ENCODE results near the gene PDC.

The PDC gene

DNA sequence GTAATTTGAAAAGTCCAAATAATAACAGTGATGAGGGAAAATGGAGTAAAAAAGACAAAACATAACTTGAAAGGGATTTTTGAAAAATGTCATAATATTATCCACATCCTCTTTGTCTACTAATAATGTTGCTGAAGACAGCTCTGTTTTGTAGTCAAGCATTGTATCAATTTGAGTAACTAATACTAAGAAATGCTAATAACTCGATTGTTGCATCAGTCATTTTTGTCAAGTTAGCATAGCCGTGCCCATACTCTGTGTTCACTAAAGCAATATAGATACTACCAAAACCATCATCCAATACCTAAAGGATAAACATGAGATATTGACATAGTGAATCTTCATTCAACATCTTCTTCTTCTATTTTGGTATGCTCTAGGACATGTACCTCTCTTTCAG is 17.3 kb downstream of the PDC start:
- Histone ChIP-seq H3K4me3 (ENCODE audit: low read length, poor library complexity, severe bottlenecking) (no peak overlapping the region), H3K4me2 (ENCODE audit: low read depth, low read length, poor library complexity, severe bottlenecking) (no peak overlapping the region), H3K9me3 (ENCODE audit: insufficient read depth, low read depth, low read length) (no peaks in the 10 kb centered on the region), H3K79me2 (ENCODE audit: insufficient read depth, low read length) (no peaks in the 10 kb centered on the region), H4K20me1 (ENCODE audit: insufficient read depth, low read length, poor library complexity, severe bottlenecking) (no peaks in the 10 kb centered on the region), H3K9ac (ENCODE audit: low read depth, low read length, poor library complexity, severe bottlenecking) (no peak overlapping the region), H3K36me3 (ENCODE audit: insufficient read depth, low read length) (no peaks in the 10 kb centered on the region), H3K4me1 (ENCODE audit: insufficient read depth, low read length, poor library complexity, severe bottlenecking) (no peaks in the 10 kb centered on the region), H2AFZ (ENCODE audit: low read length) (no peak overlapping the region), H3F3A (ENCODE audit: low read depth) (no peaks in the 10 kb centered on the region), H3K27me3 (ENCODE audit: insufficient read depth, low read length, poor library complexity, severe bottlenecking) (no peaks in the 10 kb centered on the region), H3K9me2 (replicated peaks; ENCODE audit: low read depth, low read length) (no peaks in the 10 kb centered on the region)
- TF ChIP-seq CTCF (conservative IDR thresholded peaks at IDR 0.05; ENCODE audit: low read length): no peak
- TF ChIP-seq EZH2phosphoT487 (IDR thresholded peaks at IDR 0.05; ENCODE audit: borderline replicate concordance): no peak

DNA sequence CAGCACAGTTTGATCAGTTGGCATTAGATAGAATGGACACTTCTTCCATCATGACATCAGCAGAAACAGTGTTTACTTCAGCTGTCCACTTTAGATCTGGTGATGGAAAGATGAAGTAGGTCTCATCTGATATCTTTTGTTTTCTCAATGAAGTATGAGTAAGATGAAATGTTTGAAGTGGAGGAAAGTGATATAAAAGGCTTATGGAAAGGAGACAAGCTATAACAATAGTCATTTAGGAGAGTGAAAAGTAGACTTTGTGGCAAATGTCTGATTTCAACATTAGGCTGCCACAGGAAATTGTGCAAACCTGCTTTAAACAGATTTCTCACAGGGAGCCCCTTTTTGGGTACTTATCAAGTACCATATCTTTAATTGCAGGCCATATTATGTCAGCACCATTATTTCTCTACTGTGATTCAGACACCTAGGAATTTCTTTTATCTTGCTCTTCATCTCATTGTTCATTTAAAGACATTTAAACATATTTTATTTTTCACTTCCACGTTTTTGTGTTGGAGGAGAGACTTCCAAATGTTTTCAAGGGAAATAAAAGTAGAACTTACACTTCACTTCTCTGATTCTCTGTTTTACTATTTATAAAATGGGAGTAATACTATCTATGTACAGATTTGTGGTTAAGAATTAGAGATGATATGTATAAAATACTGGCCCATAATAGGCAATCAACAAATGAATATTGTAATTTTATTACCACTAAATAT is 18.1 kb downstream of the PDC start:
- H3K4me2 ChIP-seq (ENCODE audit: low read depth, low read length, poor library complexity, severe bottlenecking): no peak overlapping the region
- H2AFZ ChIP-seq (ENCODE audit: low read length): no peak overlapping the region
- H3K27me3 ChIP-seq (ENCODE audit: insufficient read depth, low read length, poor library complexity, severe bottlenecking): no peaks in the 10 kb centered on the region
- H3K79me2 ChIP-seq (ENCODE audit: insufficient read depth, low read length): no peaks in the 10 kb centered on the region
- no peak overlapping the region for H3K4me3 ChIP-seq (ENCODE audit: low read length, poor library complexity, severe bottlenecking)
- H3K9me2 ChIP-seq (replicated peaks; ENCODE audit: low read depth, low read length): no peaks in the 10 kb centered on the region
- no peak overlapping the region for H3K9ac ChIP-seq (ENCODE audit: low read depth, low read length, poor library complexity, severe bottlenecking)
- no peaks in the 10 kb centered on the region for H3K9me3 ChIP-seq (ENCODE audit: insufficient read depth, low read depth, low read length)
- no peaks in the 10 kb centered on the region for H3K4me1 ChIP-seq (ENCODE audit: insufficient read depth, low read length, poor library complexity, severe bottlenecking)
- no peaks in the 10 kb centered on the region for H3F3A ChIP-seq (ENCODE audit: low read depth)
- H3K36me3 ChIP-seq (ENCODE audit: insufficient read depth, low read length): no peaks in the 10 kb centered on the region
- no peak for TF ChIP-seq CTCF (conservative IDR thresholded peaks at IDR 0.05; ENCODE audit: low read length)
- TF ChIP-seq EZH2phosphoT487 (IDR thresholded peaks at IDR 0.05; ENCODE audit: borderline replicate concordance): no peak
- no peaks in the 10 kb centered on the region for H4K20me1 ChIP-seq (ENCODE audit: insufficient read depth, low read length, poor library complexity, severe bottlenecking)

GRCh38 chr1:186440584-186440983 is 20.3 kb downstream of the PDC start:
- H3K27me3 ChIP-seq (ENCODE audit: insufficient read depth, low read length, poor library complexity, severe bottlenecking): no peaks in the 10 kb centered on the region
- H3K4me3 ChIP-seq (ENCODE audit: low read length, poor library complexity, severe bottlenecking): no peak overlapping the region
- H3K4me1 ChIP-seq (ENCODE audit: insufficient read depth, low read length, poor library complexity, severe bottlenecking): no peaks in the 10 kb centered on the region
- no peak overlapping the region for H2AFZ ChIP-seq (ENCODE audit: low read length)
- no peak overlapping the region for H3K9ac ChIP-seq (ENCODE audit: low read depth, low read length, poor library complexity, severe bottlenecking)
- H3K9me3 ChIP-seq (ENCODE audit: insufficient read depth, low read depth, low read length): no peaks in the 10 kb centered on the region
- H4K20me1 ChIP-seq (ENCODE audit: insufficient read depth, low read length, poor library complexity, severe bottlenecking): no peaks in the 10 kb centered on the region
- TF ChIP-seq EZH2phosphoT487 (IDR thresholded peaks at IDR 0.05; ENCODE audit: borderline replicate concordance): no peak
- TF ChIP-seq CTCF (conservative IDR thresholded peaks at IDR 0.05; ENCODE audit: low read length): no peak
- no peaks in the 10 kb centered on the region for H3K36me3 ChIP-seq (ENCODE audit: insufficient read depth, low read length)
- no peak overlapping the region for H3K4me2 ChIP-seq (ENCODE audit: low read depth, low read length, poor library complexity, severe bottlenecking)
- H3F3A ChIP-seq (ENCODE audit: low read depth): no peaks in the 10 kb centered on the region
- H3K9me2 ChIP-seq (replicated peaks; ENCODE audit: low read depth, low read length): no peaks in the 10 kb centered on the region
- H3K79me2 ChIP-seq (ENCODE audit: insufficient read depth, low read length): no peaks in the 10 kb centered on the region

All from Loucy (cell line).